ENCODE results near the gene TSPAN19. TPM values are rescaled to one million over a fixed set of nuclear protein-coding genes. Genes with fewer than 3 reads are reported as not detected.

Gene TSPAN19
- total and polyA plus RNA-seq, 2 of the 8 experiments (the other 6 are each of a cell fraction or from before 2014, with no cell fraction given): 0.09 TPM; not detected in 1

- no peak for TF ChIP-seq RXRA (IDR thresholded peaks at IDR 0.05; ENCODE audit: insufficient read depth, low read depth, low read length)
These were observed 41.7 kb downstream of the TSPAN19 start (continued) for GRCh38 chr12:84994426-84994825.

All from H1 (cell line).